Subcutaneous adipose tissue (tissue), 4 donors: ENCODE data around the gene CADM3. TPM values are rescaled to one million over a fixed set of nuclear protein-coding genes. Genes with fewer than 3 reads are reported as not detected.

Experiments
- CTCF ChIP-seq: fragments of 450-650 bp; IDR thresholded peaks from one replicate; pipeline ENCODE4 v1.5.1; 2016; ENCODE audit warnings: low read depth, mild to moderate bottlenecking, control low read depth, antibody characterized with exemption, moderate library complexity
- total RNA-seq, 4 donors: library from RNA; depleted of rRNA; stranded (reverse); fragments of >200 nt; gene quantifications; one replicate each; pipeline ENCODE4 v1.1.0, GENCODE V29; 2016

CADM3 gene
- total RNA-seq, 4 donors from 2014 or later = 2.8 to 19.7 (median 8.0) TPM

- no peak for TF ChIP-seq CTCF
Measured at GRCh38 chr1:159222075-159222865, 50.9 kb downstream of the CADM3 start.

GRCh38 chr1:159223004-159223403 is 51.6 kb downstream of the CADM3 start:
- TF ChIP-seq CTCF = no peak

DNA sequence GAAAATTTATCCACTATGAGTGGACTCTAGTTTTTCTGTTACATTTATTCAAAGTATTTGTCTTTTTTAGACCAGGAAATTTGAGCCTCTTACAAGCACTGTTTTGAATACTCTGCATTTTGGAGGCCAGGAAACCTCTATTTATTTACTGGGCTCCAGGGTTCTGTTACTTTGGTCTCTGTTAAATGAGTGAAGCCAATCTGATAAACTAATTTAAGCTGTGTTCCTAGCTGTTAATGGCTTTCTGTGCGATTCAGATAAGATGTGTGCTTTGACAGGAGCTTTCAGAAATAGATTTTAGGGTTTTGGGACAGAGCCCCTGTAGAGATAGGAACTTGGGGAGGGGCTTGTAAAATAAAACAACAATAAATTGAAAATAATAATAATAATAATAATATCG is 57.1 kb downstream of the CADM3 start:
- TF ChIP-seq CTCF = no peak

GRCh38 chr1:159229260-159229885 is 58.0 kb downstream of the CADM3 start:
- TF ChIP-seq CTCF = no peak

DNA sequence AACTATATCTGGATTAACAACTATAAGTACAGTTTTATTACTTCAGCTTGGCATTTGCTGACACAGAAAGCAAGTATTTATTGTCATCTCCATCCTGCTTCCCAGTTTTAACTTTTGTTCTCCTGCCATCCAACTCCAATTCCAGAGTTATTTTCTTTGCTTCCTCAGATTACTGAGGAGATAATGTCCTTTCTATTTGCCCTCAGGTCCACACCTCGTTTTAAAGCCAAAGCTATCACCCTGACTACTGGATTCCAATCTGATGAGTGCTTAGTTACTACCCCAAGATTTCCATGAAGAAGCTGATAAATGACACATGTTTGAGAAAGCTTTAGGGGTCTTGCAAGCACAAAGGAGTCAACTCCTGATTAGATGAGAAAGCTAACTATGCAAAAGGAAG is 58.5 kb downstream of the CADM3 start:
- TF ChIP-seq CTCF = no peak

- no peak for TF ChIP-seq CTCF
Measured at GRCh38 chr1:159239551-159240220, 68.3 kb downstream of the CADM3 start.

DNA sequence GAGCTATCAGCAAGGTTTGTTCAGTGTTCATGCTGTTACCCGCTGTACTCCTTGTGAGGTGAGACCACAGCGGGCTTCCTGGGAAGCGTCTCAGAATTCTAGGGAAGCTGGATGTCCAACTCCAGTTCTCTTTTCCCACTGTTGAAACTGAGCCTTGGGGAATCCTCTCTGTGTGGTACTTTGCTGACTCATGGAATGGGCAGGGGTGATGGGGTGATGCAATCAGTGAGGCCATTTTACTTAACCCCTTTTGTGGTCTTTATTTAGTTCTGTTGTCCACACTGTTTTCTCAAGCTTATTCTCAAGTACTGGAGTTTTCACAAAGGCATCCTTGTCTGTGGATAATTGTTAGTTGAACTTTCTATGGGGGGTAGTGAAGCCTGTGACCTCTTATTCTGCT is 75.9 kb downstream of the CADM3 start:
- TF ChIP-seq CTCF = no peak
